ENCODE data around the gene KIFC1. TPM values are rescaled to one million over a fixed set of nuclear protein-coding genes. Genes with fewer than 3 reads are reported as not detected.

The KIFC1 gene
- total RNA-seq, 2 donors from 2014 or later: 0.81 to 0.85 TPM

GRCh38 chr6:33458676-33459075 is 67.1 kb downstream of the KIFC1 start:
- DNase-seq (ENCODE audit: low spot score): no peak
- Histone ChIP-seq H3K27ac (no peak overlapping the region), H3K4me1 (ENCODE audit: control insufficient read depth in 1 of 2, low read depth in 2 of 2) (peaks cover 5 to 11% of the 10 kb centered on the region in 2 donors), H3K27me3 (replicated peaks; ENCODE audit: insufficient read depth) (no peaks in the 10 kb centered on the region), H3K9me3 (no peaks in the 10 kb centered on the region), H3K4me3 (no peak overlapping the region), H3K36me3 (peaks cover 17% of the 10 kb centered on the region)
- ATAC-seq (ENCODE audit: insufficient number of reproducible peaks, low FRiP score, low read depth): no peak
- TF ChIP-seq CTCF (IDR thresholded peaks at IDR 0.05): no peak

GRCh38 chr6:33459226-33459625 is 67.6 kb downstream of the KIFC1 start:
- ATAC-seq (ENCODE audit: insufficient number of reproducible peaks, low FRiP score, low read depth): no peak
- no peak for DNase-seq (ENCODE audit: low spot score)
- peaks cover 17% of the 10 kb centered on the region for H3K36me3 ChIP-seq
- H3K9me3 ChIP-seq: no peaks in the 10 kb centered on the region
- no peak overlapping the region for H3K4me3 ChIP-seq
- no peak for TF ChIP-seq CTCF (IDR thresholded peaks at IDR 0.05)
- peaks cover 5 to 8% of the 10 kb centered on the region in 2 donors for H3K4me1 ChIP-seq (ENCODE audit: control insufficient read depth in 1 of 2, low read depth in 2 of 2)
- no peak overlapping the region for H3K27ac ChIP-seq
- H3K27me3 ChIP-seq (replicated peaks; ENCODE audit: insufficient read depth): no peaks in the 10 kb centered on the region

Other genes with a start within 250 kb of the KIFC1 start
- gene COL11A2, start 199.4 kb upstream of the KIFC1 start, total RNA-seq: 1 to 10 TPM; 1.9 to 3.4 TPM
- 10 to 100 TPM; 38.7 to 47.2 TPM for gene RXRB, start 191.2 kb upstream of the KIFC1 start, total RNA-seq
- 100 to 1,000 TPM in 1 of 2 donors, 10 to 100 TPM in 1; 71.3 to 106 TPM for gene SLC39A7, start 191.0 kb upstream of the KIFC1 start, total RNA-seq
- 10 to 100 TPM in 1 of 2 donors, 1 to 10 TPM in 1; 4.0 to 15.0 TPM for gene HSD17B8, start 187.2 kb upstream of the KIFC1 start, total RNA-seq
- gene RING1, start 183.3 kb upstream of the KIFC1 start, total RNA-seq: 10 to 100 TPM; 13.2 to 17.3 TPM
- gene VPS52, start 119.9 kb upstream of the KIFC1 start, total RNA-seq: 10 to 100 TPM; 31.4 to 43.2 TPM
- gene RPS18, start 119.7 kb upstream of the KIFC1 start, total RNA-seq: 1,000 to 10,000 TPM; 1,163 to 1,178 TPM
- gene B3GALT4, start 114.7 kb upstream of the KIFC1 start, total RNA-seq: 10 to 100 TPM; 18.1 to 27.3 TPM
- 10 to 100 TPM; 42.6 to 60.3 TPM for gene WDR46, start 102.6 kb upstream of the KIFC1 start, total RNA-seq
- 10 to 100 TPM; 26.8 to 31.9 TPM for gene PFDN6, start 102.2 kb upstream of the KIFC1 start, total RNA-seq
- 10 to 100 TPM; 49.9 to 83.5 TPM for gene RGL2, start 92.9 kb upstream of the KIFC1 start, total RNA-seq
- gene TAPBP, start 77.7 kb upstream of the KIFC1 start, total RNA-seq: 100 to 1,000 TPM in 1 of 2 donors, 10 to 100 TPM in 1; 88.0 to 107 TPM
- gene ZBTB22, start 74.1 kb upstream of the KIFC1 start, total RNA-seq: 10 to 100 TPM; 15.0 to 29.5 TPM
- gene DAXX, start 68.9 kb upstream of the KIFC1 start, total RNA-seq: 10 to 100 TPM; 32.4 to 78.5 TPM
- gene PHF1, start 19.2 kb downstream of the KIFC1 start, total RNA-seq: 100 to 1,000 TPM in 1 of 2 donors, 10 to 100 TPM in 1; 82.0 to 104 TPM
- gene CUTA, start 26.3 kb downstream of the KIFC1 start, total RNA-seq: 100 to 1,000 TPM in 1 of 2 donors, 10 to 100 TPM in 1; 60.3 to 207 TPM
- 10 to 100 TPM; 16.2 to 24.6 TPM for gene SYNGAP1, start 28.2 kb downstream of the KIFC1 start, total RNA-seq
- gene ZBTB9, start 62.8 kb downstream of the KIFC1 start, total RNA-seq: 1 to 10 TPM; 1.1 to 7.1 TPM
- 10 to 100 TPM; 13.8 to 14.0 TPM for gene BAK1, start 188.5 kb downstream of the KIFC1 start, total RNA-seq
- 10 to 100 TPM; 15.2 to 21.2 TPM for gene ITPR3, start 229.5 kb downstream of the KIFC1 start, total RNA-seq

Measured in thoracic aorta (tissue), 2 donors.